GM23338 (cell line): ENCODE data around the gene KCTD17. TPM values are rescaled to one million over a fixed set of nuclear protein-coding genes. Genes with fewer than 3 reads are reported as not detected.

Source experiments
- ATAC-seq: fragments of 200-7000 bp; cut with Tn5 transposase; 3 replicates; pipeline ENCODE4 v1.9.1; 2020
- DNase-seq: peaks from one replicate; pipeline ENCODE4 v3.0.0-alpha.2; 2015; ENCODE audit warnings: low spot score
- H2AFZ ChIP-seq: fragments of 200-600 bp; sonication (generic); 2 replicates; pipeline ENCODE4 v1.8.0; 2016; ENCODE audit warnings: antibody characterized with exemption, mild to moderate bottlenecking, moderate library complexity
- H3F3A ChIP-seq: fragments of 200-600 bp; sonication (generic); replicated peaks from 2 replicates; pipeline ENCODE4 v1.8.0; 2017; ENCODE audit warnings: antibody characterized with exemption, mixed run types, low read depth
- H3K27ac ChIP-seq: fragments of 200-600 bp; sonication (generic); 2 replicates; pipeline ENCODE4 v1.6.1; 2016; ENCODE audit warnings: low read depth
- H3K27me3 ChIP-seq: fragments of 200-600 bp; sonication (generic); 2 replicates; pipeline ENCODE4 v1.8.0; 2016; ENCODE audit warnings: mild to moderate bottlenecking, mixed run types, moderate library complexity; ENCODE audit not compliant: insufficient read depth
- H3K36me3 ChIP-seq: fragments of 200-600 bp; sonication (generic); 2 replicates; pipeline ENCODE4 v1.8.0; 2016; ENCODE audit warnings: mild to moderate bottlenecking; ENCODE audit not compliant: insufficient read depth
- H3K4me1 ChIP-seq: fragments of 200-600 bp; sonication (generic); 2 replicates; pipeline ENCODE4 v1.8.0; 2016; ENCODE audit warnings: mild to moderate bottlenecking, moderate library complexity; ENCODE audit not compliant: insufficient read depth
- H3K4me2 ChIP-seq: fragments of 200-600 bp; sonication (generic); 2 replicates; pipeline ENCODE4 v1.7.1; 2017; ENCODE audit warnings: mixed run types
- H3K4me3 ChIP-seq: fragments of 200-600 bp; sonication (generic); 2 replicates; pipeline ENCODE4 v1.6.1; 2016; ENCODE audit warnings: mixed run types
- H3K79me2 ChIP-seq: fragments of 200-600 bp; sonication (generic); replicated peaks from 2 replicates; pipeline ENCODE4 v1.8.0; 2017; ENCODE audit warnings: mild to moderate bottlenecking; ENCODE audit not compliant: insufficient read depth
- H3K9me2 ChIP-seq: fragments of 200-600 bp; sonication (generic); 2 replicates; pipeline ENCODE4 v1.8.0; 2017; ENCODE audit not compliant: insufficient read depth
- H4K20me1 ChIP-seq: fragments of 200-600 bp; sonication (generic); replicated peaks from 2 replicates; pipeline ENCODE4 v1.8.0; 2017; ENCODE audit warnings: mild to moderate bottlenecking; ENCODE audit not compliant: insufficient read depth
- H3K27ac Mint-ChIP-seq: 2 replicates; pipeline ENCODE4 v1.8.0; 2020; ENCODE audit warnings: inconsistent platforms, mild to moderate bottlenecking, moderate library complexity, mixed read lengths
- H3K27me3 Mint-ChIP-seq: 3 replicates; pipeline ENCODE4 v1.8.0; 2022; ENCODE audit warnings: low read depth, mild to moderate bottlenecking, moderate library complexity, mixed read lengths, inconsistent platforms; ENCODE audit not compliant: insufficient read depth, poor library complexity
- H3K36me3 Mint-ChIP-seq: 3 replicates; pipeline ENCODE4 v1.8.0; 2021; ENCODE audit warnings: low read depth, mild to moderate bottlenecking, inconsistent platforms, moderate library complexity, mixed read lengths
- H3K4me1 Mint-ChIP-seq: 3 replicates; pipeline ENCODE4 v1.8.0; 2020; ENCODE audit warnings: mild to moderate bottlenecking, inconsistent platforms, mixed read lengths
- H3K4me3 Mint-ChIP-seq: 3 replicates; pipeline ENCODE4 v1.8.0; 2021; ENCODE audit warnings: moderate library complexity, mild to moderate bottlenecking, inconsistent platforms, mixed read lengths
- H3K9me3 Mint-ChIP-seq: 3 replicates; pipeline ENCODE4 v1.8.0; 2020; ENCODE audit warnings: moderate library complexity, mild to moderate bottlenecking, inconsistent platforms, mixed read lengths
- CREB1 ChIP-seq: fragments of 250-450 bp; sonication (Bioruptor Pico); IDR thresholded peaks from 2 replicates; pipeline ENCODE4 v1.5.0; 2020; ENCODE audit warnings: low read depth, mild to moderate bottlenecking, moderate library complexity
- CTCF ChIP-seq, 2 experiments: fragments of 200-600 bp in 1 of 2; sonication (generic) in 1 of 2; conservative IDR thresholded peaks; 2 replicates each; pipeline versions ENCODE4 v1.5.1 to v1.6.1; 2016 to 2017; ENCODE audit warnings: antibody characterized with exemption in 2 of 2, low read depth in 2 of 2, mild to moderate bottlenecking in 2 of 2, moderate library complexity in 1 of 2
- ETS1 ChIP-seq: IDR thresholded peaks from 2 replicates; pipeline ENCODE4 v1.6.1; 2016; ENCODE audit warnings: antibody characterized with exemption
- EZH2 ChIP-seq: fragments of 200-600 bp; sonication (generic); IDR thresholded peaks from one replicate; pipeline ENCODE4 v1.8.0; 2017; ENCODE audit warnings: antibody characterized with exemption, mild to moderate bottlenecking, low read depth; ENCODE audit not compliant: unreplicated experiment
- EZH2phosphoT487 ChIP-seq: fragments of 200-600 bp; sonication (generic); IDR thresholded peaks from one replicate; pipeline ENCODE4 v1.8.1; 2018; ENCODE audit warnings: antibody characterized with exemption; ENCODE audit not compliant: unreplicated experiment
- JUNB ChIP-seq: IDR thresholded peaks from one replicate; pipeline ENCODE4 v1.6.1; 2016; ENCODE audit warnings: antibody characterized with exemption; ENCODE audit not compliant: unreplicated experiment
- REST ChIP-seq: IDR thresholded peaks from one replicate; pipeline ENCODE4 v1.6.1; 2018; ENCODE audit warnings: antibody characterized with exemption; ENCODE audit not compliant: unreplicated experiment
- STAT1 ChIP-seq: IDR thresholded peaks from one replicate; pipeline ENCODE4 v1.6.1; 2016; ENCODE audit warnings: antibody characterized with exemption; ENCODE audit not compliant: unreplicated experiment
- ZNF114 ChIP-seq: fragments of 250-450 bp; sonication (Bioruptor Pico); IDR thresholded peaks from 2 replicates; pipeline ENCODE4 v1.5.0; 2020; ENCODE audit warnings: mild to moderate bottlenecking, moderate library complexity
- ZNF331 ChIP-seq: fragments of 250-450 bp; sonication (Bioruptor Pico); IDR thresholded peaks from 2 replicates; pipeline ENCODE4 v1.5.0; 2020; ENCODE audit warnings: low read depth, mild to moderate bottlenecking, moderate library complexity
- ZNF462 ChIP-seq: fragments of 250-450 bp; sonication (Bioruptor Pico); IDR thresholded peaks from 2 replicates; pipeline ENCODE4 v1.5.0; 2020; ENCODE audit warnings: mild to moderate bottlenecking, moderate library complexity
- polyA plus RNA-seq: library from polyadenylated mRNA; unstranded; fragments of >200 nt; fragmentation: Nextera tagmentation; extraction: Ambion mirVana; gene quantifications from 2 replicates; pipeline ENCODE4 v1.2.1, GENCODE V29; 2016
- total RNA-seq: library from RNA; depleted of rRNA; stranded (reverse); fragments of >200 nt; shearing (Covaris generic); gene quantifications from 2 replicates; pipeline ENCODE4 v1.2.3, GENCODE V29; 2014

KCTD17 gene
- total and polyA plus RNA-seq, 2 experiments from 2014 or later: 25.1 to 35.0 TPM

- TF ChIP-seq CTCF (conservative IDR thresholded peaks at IDR 0.05; ENCODE audit: low read depth in 2 of 2) (no peak), EZH2phosphoT487 (no peak)
Observed at GRCh38 chr22:37014415-37014806, 37.1 kb upstream of the KCTD17 start (continued).

- DNase-seq: peak; percentile 47
- no peak for ATAC-seq
- H2AFZ ChIP-seq: no peak overlapping the region
- no peaks in the 10 kb centered on the region; the same call in 2 of the 3 replicates for H3K9me3 Mint-ChIP-seq
- no peaks in the 10 kb centered on the region; the same call in 1 of the 2 replicates for H4K20me1 ChIP-seq
- no peaks in the 10 kb centered on the region for H3F3A ChIP-seq
- H3K27me3 ChIP-seq: no peaks in the 10 kb centered on the region
- no peaks in the 10 kb centered on the region for H3K9me2 ChIP-seq
- no peak overlapping the region for H3K4me3 ChIP-seq
- H3K4me1 Mint-ChIP-seq: peaks cover 7% of the 10 kb centered on the region; the same call in 2 of the 3 replicates
- peaks cover 10% of the 10 kb centered on the region for H3K79me2 ChIP-seq
- H3K4me2 ChIP-seq: peak overlapping the region; percentile 57
- H3K36me3 ChIP-seq: no peaks in the 10 kb centered on the region
- H3K27me3 Mint-ChIP-seq: peaks cover 6% of the 10 kb centered on the region
- peak overlapping the region; percentile 53; the same call in 1 of the 2 replicates for H3K27ac Mint-ChIP-seq
- no peak overlapping the region for H3K27ac ChIP-seq
- H3K4me1 ChIP-seq: 0 out of 2 replicates have a peak, but pooled peaks cover 4% of the 10 kb centered on the region
- H3K4me3 Mint-ChIP-seq: peak overlapping the region; percentile 4; the same call in 1 of the 3 replicates
- peaks cover 14% of the 10 kb centered on the region; the same call in 2 of the 3 replicates for H3K36me3 Mint-ChIP-seq
- TF ChIP-seq JUNB: no peak
- no peak for TF ChIP-seq STAT1
- no peak for TF ChIP-seq EZH2
- no peak for TF ChIP-seq EZH2phosphoT487
- TF ChIP-seq CREB1 (CRISPR knock-in tag): no peak
- no peak for TF ChIP-seq ZNF331 (CRISPR knock-in tag)
- no peak for TF ChIP-seq ETS1
- no peak for TF ChIP-seq ZNF114
- no peak for TF ChIP-seq REST
- no peak for TF ChIP-seq ZNF462 (CRISPR knock-in tag)
Observed at GRCh38 chr22:37014835-37015586, 36.5 kb upstream of the KCTD17 start.
